Epithelial cell of esophagus (primary cell): Measurements from ENCODE around the gene SLC25A51.

ENCODE experiments used
- DNase-seq: peaks from one replicate; pipeline ENCODE4 v3.0.0; 2010; ENCODE audit warnings: low read depth
- H3K4me3 ChIP-seq: 2 replicates; pipeline ENCODE4 v1.5.1; 2011; ENCODE audit warnings: mild to moderate bottlenecking, low read length, control low read depth
- TF ChIP-seq, protein P1 (sequence below): IDR thresholded peaks from 2 replicates; pipeline ENCODE4 v1.5.1; 2011; ENCODE audit warnings: low read depth, mild to moderate bottlenecking, low read length, control low read depth, inconsistent platforms; ENCODE audit not compliant: insufficient read depth; ENCODE audit errors: missing control alignments

The SLC25A51 gene

DNA sequence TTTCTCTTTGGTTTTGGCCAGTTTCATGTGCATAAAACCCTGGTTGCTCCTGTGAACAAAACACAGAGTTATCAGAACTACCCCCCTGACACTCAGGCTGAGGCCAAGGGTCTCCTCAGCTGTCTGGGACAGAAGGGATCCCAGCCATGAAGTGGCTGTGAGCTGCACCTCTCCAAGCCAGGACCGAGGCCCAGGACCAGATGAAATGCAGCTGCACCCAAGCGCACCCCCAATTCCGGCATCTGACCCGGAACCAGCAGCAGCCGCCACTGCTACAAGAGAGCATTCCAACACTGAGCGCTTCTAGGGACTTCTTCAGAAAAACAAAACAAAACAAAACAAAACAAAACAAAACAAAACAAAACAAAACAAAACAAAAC is 16.0 kb upstream of the SLC25A51 start:
- TF ChIP-seq, protein P1, sequence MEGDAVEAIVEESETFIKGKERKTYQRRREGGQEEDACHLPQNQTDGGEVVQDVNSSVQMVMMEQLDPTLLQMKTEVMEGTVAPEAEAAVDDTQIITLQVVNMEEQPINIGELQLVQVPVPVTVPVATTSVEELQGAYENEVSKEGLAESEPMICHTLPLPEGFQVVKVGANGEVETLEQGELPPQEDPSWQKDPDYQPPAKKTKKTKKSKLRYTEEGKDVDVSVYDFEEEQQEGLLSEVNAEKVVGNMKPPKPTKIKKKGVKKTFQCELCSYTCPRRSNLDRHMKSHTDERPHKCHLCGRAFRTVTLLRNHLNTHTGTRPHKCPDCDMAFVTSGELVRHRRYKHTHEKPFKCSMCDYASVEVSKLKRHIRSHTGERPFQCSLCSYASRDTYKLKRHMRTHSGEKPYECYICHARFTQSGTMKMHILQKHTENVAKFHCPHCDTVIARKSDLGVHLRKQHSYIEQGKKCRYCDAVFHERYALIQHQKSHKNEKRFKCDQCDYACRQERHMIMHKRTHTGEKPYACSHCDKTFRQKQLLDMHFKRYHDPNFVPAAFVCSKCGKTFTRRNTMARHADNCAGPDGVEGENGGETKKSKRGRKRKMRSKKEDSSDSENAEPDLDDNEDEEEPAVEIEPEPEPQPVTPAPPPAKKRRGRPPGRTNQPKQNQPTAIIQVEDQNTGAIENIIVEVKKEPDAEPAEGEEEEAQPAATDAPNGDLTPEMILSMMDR: no peak
- no peak overlapping the region for H3K4me3 ChIP-seq
- DNase-seq: no peak

DNA sequence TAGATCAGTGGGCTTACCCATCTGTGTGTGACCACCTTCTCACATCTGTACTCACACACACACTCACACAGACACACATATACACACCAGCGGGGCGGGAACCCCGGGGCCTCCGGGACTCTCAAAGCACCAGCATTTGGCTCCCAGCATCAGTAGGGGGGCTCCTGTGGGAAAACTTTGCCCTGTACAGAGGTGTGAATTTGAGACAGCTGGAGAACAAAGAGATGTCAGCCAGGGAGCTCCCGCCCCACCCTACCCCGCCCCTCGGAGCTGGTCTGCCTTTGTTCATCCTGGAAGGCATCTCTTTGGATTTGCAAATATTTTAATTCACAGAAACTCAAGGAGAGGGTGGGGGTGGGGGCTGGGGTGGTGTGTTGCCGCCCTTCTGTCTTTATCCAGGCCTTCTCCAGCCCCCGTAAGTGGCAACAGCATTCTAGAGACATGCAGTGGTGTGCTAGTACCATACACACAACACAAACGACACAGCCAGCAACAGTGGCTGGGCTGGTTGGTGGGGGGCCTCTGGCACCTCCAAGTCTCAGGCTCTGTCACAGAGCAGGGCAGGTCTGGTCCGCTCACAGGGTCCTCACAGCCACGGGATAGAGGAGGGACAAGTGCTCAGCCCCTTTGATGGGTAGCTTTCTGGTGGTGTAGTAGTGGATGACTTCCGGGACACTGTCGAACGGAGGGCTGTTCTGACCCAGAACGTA is 15.5 kb upstream of the SLC25A51 start:
- no peak overlapping the region for H3K4me3 ChIP-seq
- TF ChIP-seq, protein P1: no peak
- DNase-seq: no peak

DNA sequence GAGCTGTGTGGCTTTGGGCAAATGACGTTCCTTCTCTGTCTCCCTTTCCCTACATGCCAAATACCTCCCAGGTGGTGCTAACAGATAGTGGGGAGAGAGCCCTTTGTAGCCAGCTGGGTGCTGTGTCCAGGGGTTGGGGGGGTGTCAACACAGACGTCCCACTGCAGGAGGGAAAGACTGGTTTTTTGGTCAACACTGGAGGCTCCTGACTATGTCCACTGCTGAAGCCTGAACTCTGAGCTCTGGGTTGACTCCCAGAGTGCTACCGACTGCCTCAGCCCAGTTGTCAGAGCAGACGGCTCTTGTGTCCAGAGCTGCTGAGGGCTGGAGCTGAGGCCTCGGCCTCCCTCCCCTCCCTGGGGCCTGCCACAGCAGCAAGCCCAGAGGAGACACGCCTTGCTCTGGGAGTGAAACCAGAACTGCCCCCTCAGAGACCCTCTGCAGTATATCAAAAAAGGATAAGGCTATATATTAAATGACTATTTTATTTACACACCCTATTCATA is 14.8 kb upstream of the SLC25A51 start:
- TF ChIP-seq, protein P1: no peak

DNA sequence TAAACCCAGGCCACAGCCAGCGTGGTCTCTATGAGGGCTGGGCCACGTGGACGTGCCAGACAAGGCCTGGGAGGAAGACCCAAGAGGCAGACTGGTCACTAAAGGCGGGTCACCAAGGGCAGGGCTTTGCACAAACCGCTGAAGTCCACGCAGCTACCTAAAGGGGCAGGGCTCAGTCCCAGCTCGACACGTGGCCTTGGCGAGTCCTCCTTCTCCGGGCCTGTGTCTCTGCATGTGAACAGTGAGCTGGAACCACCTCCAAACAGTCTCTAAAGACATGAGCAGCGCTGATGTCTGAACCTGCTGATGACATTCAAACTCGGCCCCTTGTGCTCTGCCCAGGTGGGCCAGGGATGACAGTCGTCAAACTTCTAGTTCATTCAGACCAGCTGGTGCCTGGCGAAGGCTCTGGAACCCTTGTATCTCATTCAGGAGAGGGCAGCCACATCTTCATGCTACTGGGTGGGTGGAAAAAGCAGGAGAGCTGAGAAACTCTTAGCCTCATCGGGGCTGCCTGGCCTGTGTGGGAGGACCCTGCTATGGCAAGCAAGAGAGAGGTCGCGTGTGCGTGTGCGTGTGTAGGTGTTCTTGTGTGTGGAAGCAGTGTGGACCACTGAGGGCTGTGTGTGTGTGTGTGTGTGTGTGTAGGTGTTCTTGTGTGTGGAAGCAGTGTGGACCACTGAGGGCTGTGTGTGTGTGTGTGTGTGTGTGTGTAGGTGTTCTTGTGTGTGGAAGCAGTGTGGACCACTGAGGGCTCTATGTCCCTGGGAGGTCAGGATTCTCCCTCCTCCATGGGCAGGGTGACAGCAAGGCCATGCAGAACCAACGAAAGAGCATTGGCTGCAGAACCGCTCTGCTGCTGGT is 14.1 kb upstream of the SLC25A51 start:
- TF ChIP-seq, protein P1: no peak
- DNase-seq: no peak
- no peak overlapping the region for H3K4me3 ChIP-seq

More for the DNA sequence above, 14.8 kb upstream of the SLC25A51 start:
- no peak for DNase-seq
- H3K4me3 ChIP-seq: no peak overlapping the region

DNA sequence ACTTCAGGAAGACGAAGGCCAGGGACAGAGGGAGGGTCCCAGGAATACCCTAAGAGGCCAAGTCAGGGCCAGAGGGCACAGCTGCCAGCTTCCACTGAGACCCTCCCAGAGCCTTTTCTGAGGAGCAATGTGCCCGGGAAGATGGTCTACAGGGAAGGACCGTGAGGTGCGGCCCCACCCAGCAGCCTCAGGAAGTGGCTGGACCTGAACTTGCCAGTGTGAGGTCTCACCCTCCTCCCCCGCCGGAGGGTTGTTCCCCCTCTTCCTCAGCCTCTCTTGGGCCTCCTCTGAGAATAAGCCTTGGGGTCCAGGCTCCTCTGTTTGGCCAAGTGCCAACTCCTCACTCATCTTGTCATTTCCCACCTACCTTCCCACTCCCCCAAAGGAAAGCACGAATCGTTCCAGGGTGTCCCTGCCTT is 13.4 kb upstream of the SLC25A51 start:
- TF ChIP-seq, protein P1: no peak
- H3K4me3 ChIP-seq: no peak overlapping the region
- no peak for DNase-seq

DNA sequence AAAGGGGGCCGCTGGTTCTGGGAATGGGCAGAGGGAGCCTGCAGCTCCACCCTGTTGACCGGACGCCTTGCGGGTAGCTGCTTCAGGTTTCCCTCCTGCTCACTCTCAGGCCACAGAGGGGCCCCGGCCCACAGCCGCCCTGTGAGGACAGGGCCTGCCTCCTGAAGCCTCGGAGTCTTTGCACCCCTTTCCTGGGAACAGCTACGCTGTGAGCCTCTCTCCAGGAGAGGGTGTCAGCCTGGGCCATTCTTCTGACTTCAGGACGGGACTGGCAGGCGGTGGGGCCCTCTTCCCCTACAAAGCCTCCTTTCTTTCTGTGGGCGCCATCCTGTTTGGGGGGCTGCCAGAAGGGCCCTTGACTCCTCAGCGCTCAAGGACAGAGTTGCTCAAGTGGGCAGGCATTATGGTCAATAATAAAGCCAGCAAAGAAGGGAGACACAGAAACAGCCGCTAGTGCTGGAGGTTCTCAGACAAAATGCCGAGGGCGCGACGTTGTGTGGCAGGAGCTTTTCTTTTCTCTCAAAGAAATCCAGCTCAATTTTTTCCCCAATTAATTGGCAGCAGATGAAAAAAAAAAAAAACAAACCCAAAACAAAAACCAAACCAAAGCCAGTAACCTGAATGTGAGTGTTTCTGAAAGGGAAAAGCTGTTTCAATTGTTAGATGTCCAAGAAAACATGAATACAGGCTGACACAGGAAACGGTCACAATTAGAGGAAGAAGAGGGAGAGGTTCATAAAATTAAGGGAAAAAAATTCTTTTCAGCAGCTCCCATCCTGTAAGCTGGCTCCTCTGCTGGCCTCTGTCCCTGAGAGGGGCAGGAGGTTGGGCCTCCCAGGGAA is 12.8 kb upstream of the SLC25A51 start:
- TF ChIP-seq, protein P1: no peak
- no peak overlapping the region for H3K4me3 ChIP-seq
- no peak for DNase-seq
